CD4-positive, alpha-beta T cell (primary cell): ENCODE data around the gene LYG1. TPM values are rescaled to one million over a fixed set of nuclear protein-coding genes. Genes with fewer than 3 reads are reported as not detected.

ENCODE experiments used
- ATAC-seq: fragments of 200-7000 bp; cut with Tn5 transposase; one replicate; pipeline ENCODE4 v1.10.0; 2022; ENCODE audit warnings: mild to moderate bottlenecking; ENCODE audit not compliant: poor library complexity
- CTCF ChIA-PET: fragments of 350-600 bp; sonication (Branson Sonifier 250); formaldehyde crosslinking; loops from one replicate; lab custom pipeline; 2021; ENCODE audit warnings: antibody characterized with exemption, inconsistent platforms; lab: Charles Lee
- POLR2A ChIA-PET: fragments of 350-600 bp; sonication (Branson Sonifier 250); formaldehyde crosslinking; loops from one replicate; lab custom pipeline; 2021; ENCODE audit warnings: antibody characterized with exemption, inconsistent platforms; lab: Charles Lee
- DNase-seq, 14 experiments: peaks; one replicate each; pipeline ENCODE4 v3.0.0-alpha.2; 2013 to 2020; ENCODE audit warnings: mixed read lengths in 2 of 14
- H3K27ac ChIP-seq, 2 donors: one replicate each; pipeline versions ENCODE4 v1.5.1 to v1.7.0; 2013; ENCODE audit warnings: low read length in 2 of 2, low read depth in 1 of 2, mild to moderate bottlenecking in 1 of 2
- H3K27me3 ChIP-seq, 2 experiments: 1 replicate in 1 of 2; 2 replicates in 1 of 2; pipeline versions ENCODE4 v1.6.1 to v1.7.0; 2013; ENCODE audit warnings: low read length in 2 of 2, control low read depth in 1 of 2, mild to moderate bottlenecking in 1 of 2, moderate library complexity in 1 of 2; ENCODE audit not compliant: insufficient read depth in 2 of 2, control insufficient read depth in 1 of 2
- H3K36me3 ChIP-seq: one replicate; pipeline ENCODE4 v1.6.1; 2013; ENCODE audit warnings: low read length, control low read depth; ENCODE audit not compliant: insufficient read depth
- H3K4me1 ChIP-seq: one replicate; pipeline ENCODE4 v1.6.1; 2013; ENCODE audit warnings: low read length, control low read depth; ENCODE audit not compliant: insufficient read depth
- H3K4me3 ChIP-seq: one replicate; pipeline ENCODE4 v1.5.1; 2013; ENCODE audit warnings: mild to moderate bottlenecking, low read length, moderate library complexity
- H3K9me3 ChIP-seq, 2 experiments: 1 replicate in 1 of 2; 2 replicates in 1 of 2; pipeline versions ENCODE4 v1.6.1 to v1.7.0; 2013; ENCODE audit warnings: low read length in 2 of 2, mild to moderate bottlenecking in 2 of 2, control low read depth in 1 of 2, moderate library complexity in 1 of 2; ENCODE audit not compliant: control insufficient read depth in 1 of 2, insufficient read depth in 1 of 2
- H3K27ac Mint-ChIP-seq: one replicate; pipeline ENCODE4 v1.8.0; 2020; ENCODE audit warnings: mixed read lengths
- H3K27me3 Mint-ChIP-seq: one replicate; pipeline ENCODE4 v1.8.0; 2021; ENCODE audit warnings: mixed read lengths
- H3K36me3 Mint-ChIP-seq: one replicate; pipeline ENCODE4 v1.8.0; 2021; ENCODE audit warnings: low read depth, mixed read lengths
- H3K4me1 Mint-ChIP-seq: one replicate; pipeline ENCODE4 v1.8.0; 2021; ENCODE audit warnings: low read depth, mixed read lengths
- H3K4me3 Mint-ChIP-seq: one replicate; pipeline ENCODE4 v1.8.0; 2020; ENCODE audit warnings: mild to moderate bottlenecking, mixed read lengths
- H3K9me3 Mint-ChIP-seq: one replicate; pipeline ENCODE4 v1.8.0; 2020; ENCODE audit warnings: mixed read lengths
- intact Hi-C, 2 experiments: fragments of 100-400 bp; cut with DNase I in 1 of 2; cut with micrococcal nuclease in 1 of 2; formaldehyde crosslinking; loops; one replicate each; pipeline versions ENCODE4 v1.15.1 to v1.9.0; 2023 to 2025; cut with DNase I, micrococcal nuclease
- total RNA-seq, 174 experiments: library from RNA in 2 of 174; stranded (reverse) in 2 of 174; gene quantifications; one replicate each; pipeline ENCODE4 v1.2.3 and lab custom pipeline; 2021 to 2026
- TF ChIP-seq, protein P1 (sequence below): fragments of 200-600 bp; IDR thresholded peaks from one replicate; pipeline ENCODE4 v1.8.0; 2022; ENCODE audit warnings: antibody characterized with exemption, mild to moderate bottlenecking

Gene LYG1
- total RNA-seq, 2 experiments from 2014 or later = 0.71 to 1.3 TPM

DNA sequence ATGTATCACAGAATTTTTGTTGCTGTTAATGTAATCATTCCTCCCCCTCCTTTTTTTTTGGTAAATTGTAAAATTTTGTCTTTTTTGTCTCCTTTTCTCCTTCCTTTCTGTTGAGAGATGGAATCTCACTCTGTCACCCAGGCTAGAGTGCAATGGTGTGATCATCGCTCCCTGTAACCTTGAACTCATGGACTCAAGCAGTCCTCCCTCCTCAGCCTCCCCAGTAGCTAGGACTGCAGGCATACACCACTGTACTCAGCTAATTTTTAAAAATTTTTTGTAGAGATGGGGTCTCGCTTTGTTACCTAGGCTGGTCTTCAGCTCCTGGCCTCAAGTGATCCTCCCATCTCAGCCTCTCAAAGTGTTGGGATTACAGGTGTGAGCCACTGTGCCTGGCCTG lies 41.5 kb upstream of the LYG1 start:
- Histone ChIP-seq H3K27me3 (no peaks in the 10 kb centered on the region), H3K4me3 (no peak overlapping the region), H3K9me3 (no peaks in the 10 kb centered on the region), H3K4me1 (peaks cover 11% of the 10 kb centered on the region), H3K27ac (no peak overlapping the region), H3K36me3 (no peaks in the 10 kb centered on the region)
- peaks cover 56% of the 10 kb centered on the region for H3K4me1 Mint-ChIP-seq
- H3K9me3 Mint-ChIP-seq = no peaks in the 10 kb centered on the region
- ChIA-PET POLR2A (no interaction called here), CTCF (no interaction called here)
- no peaks in the 10 kb centered on the region for H3K27me3 Mint-ChIP-seq
- DNase-seq (no peak), ATAC-seq (no peak)
- no peak overlapping the region for H3K4me3 Mint-ChIP-seq
- TF ChIP-seq, protein P1, sequence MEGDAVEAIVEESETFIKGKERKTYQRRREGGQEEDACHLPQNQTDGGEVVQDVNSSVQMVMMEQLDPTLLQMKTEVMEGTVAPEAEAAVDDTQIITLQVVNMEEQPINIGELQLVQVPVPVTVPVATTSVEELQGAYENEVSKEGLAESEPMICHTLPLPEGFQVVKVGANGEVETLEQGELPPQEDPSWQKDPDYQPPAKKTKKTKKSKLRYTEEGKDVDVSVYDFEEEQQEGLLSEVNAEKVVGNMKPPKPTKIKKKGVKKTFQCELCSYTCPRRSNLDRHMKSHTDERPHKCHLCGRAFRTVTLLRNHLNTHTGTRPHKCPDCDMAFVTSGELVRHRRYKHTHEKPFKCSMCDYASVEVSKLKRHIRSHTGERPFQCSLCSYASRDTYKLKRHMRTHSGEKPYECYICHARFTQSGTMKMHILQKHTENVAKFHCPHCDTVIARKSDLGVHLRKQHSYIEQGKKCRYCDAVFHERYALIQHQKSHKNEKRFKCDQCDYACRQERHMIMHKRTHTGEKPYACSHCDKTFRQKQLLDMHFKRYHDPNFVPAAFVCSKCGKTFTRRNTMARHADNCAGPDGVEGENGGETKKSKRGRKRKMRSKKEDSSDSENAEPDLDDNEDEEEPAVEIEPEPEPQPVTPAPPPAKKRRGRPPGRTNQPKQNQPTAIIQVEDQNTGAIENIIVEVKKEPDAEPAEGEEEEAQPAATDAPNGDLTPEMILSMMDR = no peak
- intact Hi-C loops = no loop called here
- H3K27ac Mint-ChIP-seq = no peak overlapping the region
- peaks cover 5% of the 10 kb centered on the region for H3K36me3 Mint-ChIP-seq

GRCh38 chr2:99340669-99341236 lies 39.8 kb upstream of the LYG1 start:
- Histone ChIP-seq H3K4me3 (no peak overlapping the region), H3K4me1 (peaks cover 11% of the 10 kb centered on the region), H3K27me3 (no peaks in the 10 kb centered on the region), H3K27ac (no peak overlapping the region), H3K36me3 (no peaks in the 10 kb centered on the region), H3K9me3 (no peaks in the 10 kb centered on the region)
- Mint-ChIP-seq H3K36me3 (no peaks in the 10 kb centered on the region), H3K9me3 (no peaks in the 10 kb centered on the region), H3K27me3 (no peaks in the 10 kb centered on the region), H3K4me3 (no peak overlapping the region), H3K4me1 (peaks cover 47% of the 10 kb centered on the region), H3K27ac (no peak overlapping the region)
- no peak for DNase-seq
- CTCF ChIA-PET = no interaction called here
- no peak for ATAC-seq
- TF ChIP-seq, protein P1 = no peak
- POLR2A ChIA-PET = no interaction called here
- intact Hi-C loops = no loop called here

DNA sequence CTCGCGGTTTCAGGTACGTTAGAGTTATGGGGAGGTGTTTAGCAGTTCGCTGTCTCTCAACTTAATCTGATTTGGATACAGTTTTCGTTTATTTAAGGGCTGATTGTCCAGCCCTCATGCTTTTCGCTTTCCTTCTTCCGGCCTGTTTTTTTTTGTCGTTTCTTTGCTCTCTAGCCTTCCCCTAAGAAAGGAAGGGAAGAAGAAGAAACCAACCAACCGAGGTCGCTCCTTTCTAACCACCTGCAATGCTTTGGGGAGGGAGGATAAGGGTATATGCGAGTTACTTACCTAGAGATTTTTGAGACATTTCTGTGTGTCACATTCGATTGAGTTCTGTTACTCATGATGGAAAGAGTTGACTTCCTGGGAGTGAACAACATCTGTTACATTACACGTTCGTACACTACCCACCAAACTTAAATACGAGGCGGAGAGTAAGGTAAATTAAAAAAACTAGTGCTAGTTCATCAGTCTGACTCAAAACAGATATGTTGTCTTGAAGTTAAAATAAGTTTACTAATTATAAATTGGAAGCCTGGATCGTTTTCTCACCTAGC lies 37.1 kb upstream of the LYG1 start:
- intact Hi-C loops = loop anchor here in 1 of 2 experiments (10.0 kb wide), 2 partner anchors 1343 to 1693 kb away; partner anchors contain the start of genes COX5B and TMEM131
- Mint-ChIP-seq H3K4me3 (no peak overlapping the region), H3K4me1 (peaks cover 40% of the 10 kb centered on the region), H3K27me3 (no peaks in the 10 kb centered on the region), H3K36me3 (peaks cover 2% of the 10 kb centered on the region), H3K9me3 (no peaks in the 10 kb centered on the region), H3K27ac (no peak overlapping the region)
- Histone ChIP-seq H3K27me3 (no peaks in the 10 kb centered on the region), H3K9me3 (no peaks in the 10 kb centered on the region), H3K27ac (peak overlapping the region; percentile 72 to 79), H3K4me3 (peak overlapping the region; percentile 89), H3K4me1 (peaks cover 29% of the 10 kb centered on the region), H3K36me3 (peaks cover 2% of the 10 kb centered on the region)
- ATAC-seq (no peak), DNase-seq (peak in 2 of 14 experiments; percentile 4 to 27)
- ChIA-PET POLR2A (interaction anchor here (1.1 to 3.8 kb wide), 8 partner anchors 10 to 197 kb away, joined by 3 to 33 read pairs (median 18); partner anchors contain the start of genes C2orf15, LIPT1, MITD1 and MRPL30), CTCF (interaction anchor here (1.7 to 2.4 kb wide), 3 partner anchors 14 to 152 kb away, joined by 5 to 11 read pairs (median 6); partner anchors contain the start of gene REV1)
- TF ChIP-seq, protein P1 = no peak
